Subcutaneous abdominal adipose tissue (tissue), 5 donors: Measurements from ENCODE around the gene ABCF1.

Experiments
- H3K27ac ChIP-seq: one replicate; pipeline ENCODE4 v1.7.0; 2013; ENCODE audit warnings: low read depth, mild to moderate bottlenecking, inconsistent platforms, low read length, moderate library complexity
- H3K27me3 ChIP-seq, 5 donors: one replicate each; pipeline ENCODE4 v1.7.0; 2013; ENCODE audit warnings: low read length in 5 of 5, inconsistent platforms in 1 of 5; ENCODE audit not compliant: control insufficient read depth in 5 of 5, insufficient read depth in 4 of 5
- H3K36me3 ChIP-seq, 5 donors: one replicate each; pipeline ENCODE4 v1.7.0; 2013; ENCODE audit warnings: low read length in 5 of 5; ENCODE audit not compliant: control insufficient read depth in 5 of 5, insufficient read depth in 5 of 5
- H3K4me1 ChIP-seq, 5 donors: one replicate each; pipeline ENCODE4 v1.7.0; 2013; ENCODE audit warnings: low read length in 5 of 5, mild to moderate bottlenecking in 3 of 5, moderate library complexity in 1 of 5; ENCODE audit not compliant: control insufficient read depth in 5 of 5, insufficient read depth in 5 of 5
- H3K4me3 ChIP-seq, 5 donors: one replicate each; pipeline ENCODE4 v1.7.0; 2013; ENCODE audit warnings: low read length in 5 of 5, low read depth in 1 of 5
- H3K9ac ChIP-seq, 5 donors: one replicate each; pipeline ENCODE4 v1.7.0; 2013; ENCODE audit warnings: low read length in 5 of 5, mild to moderate bottlenecking in 4 of 5, moderate library complexity in 3 of 5
- H3K9me3 ChIP-seq, 5 donors: one replicate each; pipeline ENCODE4 v1.7.0; 2013; ENCODE audit warnings: low read length in 5 of 5; ENCODE audit not compliant: control insufficient read depth in 5 of 5
- donor health status: healthy.
- donor health status: healthy.
- donor health status: healthy.
- donor health status: healthy.
- donor health status: healthy.

Gene ABCF1

DNA sequence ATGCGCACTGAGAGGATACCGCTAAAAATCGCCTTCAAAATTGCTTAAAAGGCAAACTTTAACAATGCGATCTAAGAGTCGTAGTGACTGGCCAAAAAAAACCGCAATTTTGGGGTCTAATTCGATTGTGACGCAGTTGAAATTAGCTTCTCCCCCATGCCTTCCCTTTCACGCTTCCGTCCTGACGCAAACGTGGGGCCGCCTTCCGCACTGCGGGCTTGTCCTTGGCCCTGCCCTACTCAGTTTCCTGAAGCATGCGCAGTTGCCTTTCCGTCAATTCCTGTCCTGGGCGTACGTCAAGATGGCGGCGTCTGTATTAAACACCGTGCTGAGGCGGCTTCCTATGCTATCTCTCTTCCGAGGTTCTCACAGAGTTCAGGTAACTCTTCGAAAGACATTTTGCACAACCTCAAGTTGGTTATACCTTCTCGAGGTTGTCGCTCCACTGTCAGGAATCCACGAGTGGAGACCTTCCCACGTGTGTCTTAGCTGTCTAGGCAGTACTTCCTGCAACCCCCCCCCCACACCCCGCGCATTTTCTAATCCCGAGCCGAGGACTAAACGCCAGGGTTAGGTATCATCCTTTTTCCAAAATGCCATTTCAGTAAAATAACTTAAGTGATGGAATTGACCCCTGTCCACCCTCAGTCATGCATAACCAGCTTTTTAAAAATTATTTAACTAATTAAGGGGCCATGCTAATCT is 46.5 kb downstream of the ABCF1 start, which contains the start of gene MRPS18B:
Gene MRPS18B (plus strand): TSS at position 276 of the 705 bp plus-strand sequence. CDS start 26 bp downstream, at position 302.
- H3K36me3 ChIP-seq: peaks cover 2 to 42% (median 27%) of the 10 kb centered on the region in 5 donors

GRCh38 chr6:30618270-30618797 is 47.1 kb downstream of the ABCF1 start:
- H3K36me3 ChIP-seq: peaks cover 4 to 49% (median 30%) of the 10 kb centered on the region in 5 donors
- H3K4me3 ChIP-seq: peak overlapping the region; percentile 82 to 98 (median 93)
- H3K27ac ChIP-seq: peak overlapping the region; percentile 99

More for the DNA sequence above, 46.5 kb downstream of the ABCF1 start, which contains the start of gene MRPS18B:
- no peaks in the 10 kb centered on the region for H3K9me3 ChIP-seq
- peak within 1 kb of the TSS; percentile 82 to 100 (median 100) for H3K4me3 ChIP-seq
- H3K27ac ChIP-seq: peak within 1 kb of the TSS; percentile 99
- no peaks in the 10 kb centered on the region for H3K27me3 ChIP-seq
- H3K4me1 ChIP-seq: peaks cover 10 to 38% (median 32%) of the 10 kb centered on the region in 5 donors
- peak within 1 kb of the TSS; percentile 96 to 100 (median 98) for H3K9ac ChIP-seq

DNA sequence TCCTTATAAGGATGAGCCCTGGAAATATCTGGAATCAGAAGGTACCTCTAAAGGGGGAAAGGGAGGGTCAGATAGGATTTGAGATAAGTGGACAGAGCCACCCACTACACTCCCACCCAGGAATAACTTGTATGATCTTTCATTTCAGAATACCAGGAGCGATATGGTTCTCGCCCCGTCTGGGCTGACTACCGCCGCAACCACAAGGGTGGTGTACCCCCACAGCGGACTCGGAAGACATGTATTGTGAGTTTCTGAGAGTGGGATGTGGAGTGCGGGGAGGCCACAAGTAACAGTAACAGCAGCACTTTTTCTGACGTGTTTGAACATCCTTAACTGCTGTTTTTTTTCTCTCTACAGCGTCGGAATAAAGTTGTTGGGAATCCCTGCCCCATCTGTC is 48.3 kb downstream of the ABCF1 start:
- peak overlapping the region in 1 of 5 donors; percentile 26 for H3K9ac ChIP-seq
- no peak overlapping the region for H3K27ac ChIP-seq

More at GRCh38 chr6:30618270-30618797, 47.1 kb downstream of the ABCF1 start:
- no peaks in the 10 kb centered on the region for H3K9me3 ChIP-seq
- H3K4me1 ChIP-seq: peaks cover 10 to 31% (median 26%) of the 10 kb centered on the region in 5 donors
- peak overlapping the region; percentile 70 to 100 (median 89) for H3K9ac ChIP-seq
- no peaks in the 10 kb centered on the region for H3K27me3 ChIP-seq

GRCh38 chr6:30625511-30625910 is 54.3 kb downstream of the ABCF1 start:
- H3K9ac ChIP-seq: no peak overlapping the region
- H3K36me3 ChIP-seq: peaks cover 12 to 66% (median 45%) of the 10 kb centered on the region in 5 donors

More for the DNA sequence above, 48.3 kb downstream of the ABCF1 start:
- H3K4me1 ChIP-seq: peaks cover 7 to 19% (median 14%) of the 10 kb centered on the region in 5 donors
- H3K36me3 ChIP-seq: peaks cover 8 to 61% (median 42%) of the 10 kb centered on the region in 5 donors
- H3K4me3 ChIP-seq: no peak overlapping the region
- no peaks in the 10 kb centered on the region for H3K9me3 ChIP-seq
- H3K27me3 ChIP-seq: no peaks in the 10 kb centered on the region

GRCh38 chr6:30626484-30627366 is 55.5 kb downstream of the ABCF1 start, which contains the start of gene ATAT1:
ATAT1 (plus strand) TSS chr6:30626874.
- Histone ChIP-seq H3K4me1 (peaks cover 3 to 17% (median 14%) of the 10 kb centered on the region in 5 donors), H3K27ac (peak within 1 kb of the TSS; percentile 77), H3K36me3 (peaks cover 12 to 57% (median 41%) of the 10 kb centered on the region in 5 donors), H3K4me3 (peak within 1 kb of the TSS; percentile 55 to 86 (median 71)), H3K9me3 (no peaks in the 10 kb centered on the region), H3K9ac (peak within 1 kb of the TSS; percentile 48 to 90 (median 79)), H3K27me3 (no peaks in the 10 kb centered on the region)

More at GRCh38 chr6:30625511-30625910, 54.3 kb downstream of the ABCF1 start:
- Histone ChIP-seq H3K27me3 (no peaks in the 10 kb centered on the region), H3K9me3 (no peaks in the 10 kb centered on the region), H3K4me3 (no peak overlapping the region), H3K4me1 (peaks cover 3 to 17% (median 14%) of the 10 kb centered on the region in 5 donors), H3K27ac (no peak overlapping the region)

DNA sequence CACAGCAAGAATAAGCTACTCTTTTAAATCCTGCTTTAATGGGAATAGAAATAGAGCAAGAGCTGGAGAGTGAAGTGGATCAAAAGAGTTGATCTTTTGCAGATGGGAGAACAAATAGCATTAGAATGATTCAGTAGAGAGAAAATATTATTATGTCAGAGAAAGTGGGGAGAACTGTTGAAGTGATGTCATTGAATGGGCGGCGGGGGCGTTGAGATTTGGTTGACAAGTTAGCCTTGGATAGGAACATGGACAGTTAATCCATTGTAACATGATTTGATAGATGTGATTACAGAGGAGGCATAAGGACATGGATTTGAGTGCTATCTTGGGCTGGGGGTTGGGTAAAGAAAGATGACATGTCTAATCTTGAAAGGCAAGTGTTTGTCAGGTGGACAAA is 64.6 kb downstream of the ABCF1 start:
- Histone ChIP-seq H3K27ac (no peak overlapping the region), H3K9ac (peak overlapping the region in 1 of 5 donors; percentile 37), H3K9me3 (no peaks in the 10 kb centered on the region), H3K4me3 (no peak overlapping the region), H3K27me3 (no peaks in the 10 kb centered on the region), H3K4me1 (peaks cover 0 to 3% (median 0%) of the 10 kb centered on the region in 5 donors), H3K36me3 (peaks cover 0 to 39% (median 17%) of the 10 kb centered on the region in 5 donors)

- Histone ChIP-seq H3K27ac (no peak overlapping the region), H3K9me3 (no peaks in the 10 kb centered on the region), H3K27me3 (no peaks in the 10 kb centered on the region), H3K9ac (no peak overlapping the region), H3K4me1 (peaks cover 0 to 4% (median 0%) of the 10 kb centered on the region in 5 donors), H3K36me3 (peaks cover 0 to 52% (median 27%) of the 10 kb centered on the region in 5 donors), H3K4me3 (no peak overlapping the region)
Measured at GRCh38 chr6:30640481-30640880, 69.2 kb downstream of the ABCF1 start.

- Histone ChIP-seq H3K9ac (no peak overlapping the region), H3K4me3 (no peak overlapping the region), H3K9me3 (no peaks in the 10 kb centered on the region), H3K27me3 (no peaks in the 10 kb centered on the region), H3K4me1 (peaks cover 0 to 4% (median 0%) of the 10 kb centered on the region in 5 donors), H3K27ac (no peak overlapping the region), H3K36me3 (peaks cover 0 to 56% (median 29%) of the 10 kb centered on the region in 5 donors)
Measured at GRCh38 chr6:30641048-30641447, 69.8 kb downstream of the ABCF1 start.
